IMR-90 (cell line): Measurements from ENCODE around the gene GJC2. TPM values are rescaled to one million over a fixed set of nuclear protein-coding genes. Genes with fewer than 3 reads are reported as not detected.

Source experiments
- ATAC-seq: fragments of 200-7000 bp; cut with Tn5 transposase; 2 replicates; pipeline ENCODE4 v1.9.1; 2020; ENCODE audit warnings: low read depth, mild to moderate bottlenecking, moderate library complexity
- BruUV-seq: library from RNA; stranded (reverse); fragments of 400-500 nt; replicated peaks from 2 replicates; lab custom pipeline; 2021; lab: Mats Ljungman, UMichigan
- CTCF ChIA-PET: fragments of 300-600 bp; formaldehyde crosslinking; extraction: SDS; loops from one replicate; lab custom pipeline; 2021; ENCODE audit warnings: antibody characterized with exemption; lab: Yijun Ruan, JAX
- POLR2A ChIA-PET: fragments of 300-600 bp; sonication (Branson Sonifier 250); formaldehyde crosslinking; loops from one replicate; lab custom pipeline; 2022; ENCODE audit warnings: antibody characterized with exemption; ENCODE audit not compliant: unreplicated experiment; lab: Charles Lee
- DNase-seq: peaks from one replicate; pipeline ENCODE4 v3.0.0; 2013
- H2AFZ ChIP-seq: replicated peaks from 2 replicates; pipeline ENCODE3; 2013; ENCODE audit warnings: low read length, mild to moderate bottlenecking; ENCODE audit not compliant: poor library complexity
- H2AK5ac ChIP-seq: 2 replicates; pipeline ENCODE4 v1.6.1; 2013; ENCODE audit warnings: low read depth, low read length, inconsistent platforms
- H2AK9ac ChIP-seq: replicated peaks from 2 replicates; pipeline ENCODE3; 2013; ENCODE audit warnings: mild to moderate bottlenecking, low read depth, low read length, moderate library complexity; ENCODE audit not compliant: poor library complexity
- H2BK120ac ChIP-seq: 2 replicates; pipeline ENCODE4 v1.6.1; 2013; ENCODE audit warnings: low read depth, low read length, inconsistent platforms
- H2BK15ac ChIP-seq: 3 replicates; pipeline ENCODE4 v1.6.1; 2013; ENCODE audit warnings: low read depth, low read length, inconsistent platforms
- H2BK20ac ChIP-seq: 2 replicates; pipeline ENCODE4 v1.6.1; 2013; ENCODE audit warnings: low read depth, mild to moderate bottlenecking, inconsistent platforms, low read length, moderate library complexity
- H2BK5ac ChIP-seq: 2 replicates; pipeline ENCODE4 v1.6.1; 2013; ENCODE audit warnings: mild to moderate bottlenecking, low read depth, low read length, inconsistent platforms; ENCODE audit not compliant: poor library complexity, severe bottlenecking
- H3K14ac ChIP-seq: replicated peaks from 2 replicates; pipeline ENCODE4 v1.6.1; 2013; ENCODE audit warnings: low read depth, low read length, inconsistent platforms
- H3K18ac ChIP-seq: 2 replicates; pipeline ENCODE4 v1.6.1; 2013; ENCODE audit warnings: low read depth, low read length, control low read depth
- H3K23ac ChIP-seq: 2 replicates; pipeline ENCODE4 v1.6.1; 2013; ENCODE audit warnings: low read depth, low read length, inconsistent platforms
- H3K27ac ChIP-seq: 2 replicates; pipeline ENCODE4 v1.5.1; 2013; ENCODE audit warnings: mild to moderate bottlenecking, control low read depth, low read length; ENCODE audit not compliant: insufficient read depth
- H3K27me3 ChIP-seq: 2 replicates; pipeline ENCODE4 v1.6.1; 2013; ENCODE audit warnings: low read length; ENCODE audit not compliant: control insufficient read depth, insufficient read depth
- H3K36me3 ChIP-seq: 2 replicates; pipeline ENCODE4 v1.6.1; 2013; ENCODE audit warnings: low read length, mixed read lengths; ENCODE audit not compliant: control insufficient read depth, insufficient read depth
- H3K4ac ChIP-seq: 2 replicates; pipeline ENCODE4 v1.6.1; 2013; ENCODE audit warnings: low read depth, low read length, inconsistent platforms
- H3K4me1 ChIP-seq: 2 replicates; pipeline ENCODE4 v1.6.1; 2013; ENCODE audit warnings: low read length, mixed read lengths; ENCODE audit not compliant: control insufficient read depth, insufficient read depth
- H3K4me2 ChIP-seq: 2 replicates; pipeline ENCODE4 v1.6.1; 2013; ENCODE audit warnings: low read depth, mild to moderate bottlenecking, control low read depth, low read length, moderate library complexity
- H3K4me3 ChIP-seq: 2 replicates; pipeline ENCODE4 v1.5.1; 2013; ENCODE audit warnings: low read depth, mild to moderate bottlenecking, control low read depth, low read length, moderate library complexity; ENCODE audit not compliant: insufficient read depth
- H3K56ac ChIP-seq: 2 replicates; pipeline ENCODE4 v1.6.1; 2013; ENCODE audit warnings: low read length, inconsistent platforms; ENCODE audit not compliant: insufficient read depth; ENCODE audit errors: extremely low read depth
- H3K79me1 ChIP-seq, 2 experiments: 2 replicates each; pipeline ENCODE4 v1.6.1; 2013; ENCODE audit warnings: low read length in 2 of 2, inconsistent platforms in 1 of 2, low read depth in 1 of 2
- H3K9ac ChIP-seq: 2 replicates; pipeline ENCODE4 v1.6.1; 2013; ENCODE audit warnings: low read depth, low read length, control low read depth
- H3K9me1 ChIP-seq: 2 replicates; pipeline ENCODE4 v1.6.1; 2013; ENCODE audit warnings: low read length, inconsistent platforms; ENCODE audit not compliant: insufficient read depth
- H3K9me3 ChIP-seq: 2 replicates; pipeline ENCODE4 v1.6.1; 2013; ENCODE audit warnings: low read length; ENCODE audit not compliant: control insufficient read depth, insufficient read depth
- H4K20me1 ChIP-seq: 2 replicates; pipeline ENCODE4 v1.6.1; 2013; ENCODE audit warnings: low read length, inconsistent platforms; ENCODE audit not compliant: insufficient read depth
- H4K5ac ChIP-seq: 2 replicates; pipeline ENCODE4 v1.6.1; 2013; ENCODE audit warnings: mild to moderate bottlenecking, low read depth, low read length, control low read depth
- H4K8ac ChIP-seq, 2 experiments: 2 replicates each; pipeline ENCODE4 v1.6.1; 2013; ENCODE audit warnings: low read depth in 2 of 2, low read length in 2 of 2, control low read depth in 1 of 2, inconsistent platforms in 1 of 2
- H4K91ac ChIP-seq: 2 replicates; pipeline ENCODE4 v1.6.1; 2013; ENCODE audit warnings: low read depth, low read length, inconsistent platforms; ENCODE audit not compliant: insufficient read depth
- FOS ChIP-seq: fragments of 150-350 bp; IDR thresholded peaks from 2 replicates; pipeline ENCODE4 v1.6.1; 2016; ENCODE audit warnings: low read depth, low read length
- MAZ ChIP-seq: IDR thresholded peaks from 2 replicates; pipeline ENCODE4 v1.6.1; 2012; ENCODE audit warnings: low read depth, mild to moderate bottlenecking, low read length, improper control_type of control experiment, moderate library complexity, borderline replicate concordance
- NFE2L2 ChIP-seq: fragments of 150-350 bp; IDR thresholded peaks from 2 replicates; pipeline ENCODE4 v1.6.1; 2016; ENCODE audit warnings: low read depth, mild to moderate bottlenecking, low read length
- POLR2A ChIP-seq: IDR thresholded peaks from 2 replicates; pipeline ENCODE4 v1.6.1; 2012; ENCODE audit warnings: mild to moderate bottlenecking, low read depth, low read length
- RFX5 ChIP-seq: IDR thresholded peaks from 2 replicates; pipeline ENCODE4 v1.8.0; 2012; ENCODE audit warnings: low read depth, mild to moderate bottlenecking, low read length, moderate library complexity
- WGBS, 2 experiments: methylation state at CpG; one replicate each; pipeline versions ENCODE4 v1.1.5 to v1.1.7; 2013; ENCODE audit warnings: missing lambda C conversion rate in 2 of 2; ENCODE audit not compliant: insufficient read length in 1 of 2; ENCODE audit errors: extremely low coverage in 2 of 2; 5-methylcytosine and 5-hydroxymethylcytosine counted together
- dilution Hi-C: fragments of 300-500 bp; cut with HindIII; formaldehyde crosslinking; loops from one replicate; pipeline ENCODE4 v1.14.3; 2018; ENCODE audit warnings: low sequenced_read_pairs; ENCODE audit not compliant: unreplicated experiment
- in situ Hi-C: fragments of 300-500 bp; cut with MboI; formaldehyde crosslinking; loops from 3 replicates; pipeline ENCODE4 v1.14.3; 2019; ENCODE audit warnings: low sequenced_read_pairs, inconsistent platforms, mixed read lengths
- intact Hi-C: fragments of 100-400 bp; cut with micrococcal nuclease; formaldehyde crosslinking; loops from 2 replicates; pipeline ENCODE4 v1.10.0; 2022
- polyA plus RNA-seq, 3 experiments: library from polyadenylated mRNA; depleted of rRNA; stranded (reverse); fragments of >200 nt; gene quantifications; 2 replicates each; pipeline ENCODE4 v1.2.3, GENCODE V29; 2012; ENCODE audit warnings: low replicate concordance in 1 of 3
- total RNA-seq: library from RNA; depleted of rRNA; stranded (reverse); fragments of >200 nt; gene quantifications from 2 replicates; pipeline ENCODE4 v1.2.3, GENCODE V29; 2012
- TF ChIP-seq, protein P1 (sequence below): fragments of 150-350 bp; IDR thresholded peaks from 2 replicates; pipeline ENCODE4 v1.6.1; 2017; ENCODE audit warnings: mild to moderate bottlenecking, antibody characterized with exemption, low read length, low read depth
- TF ChIP-seq, protein P2 (sequence below): conservative IDR thresholded peaks from 2 replicates; pipeline ENCODE4 v1.5.1; 2012; ENCODE audit warnings: mild to moderate bottlenecking, low read depth, low read length, improper control_type of control experiment
- TF ChIP-seq, protein P3 (sequence below): fragments of 150-350 bp; IDR thresholded peaks from 2 replicates; pipeline ENCODE4 v1.6.1; 2016; ENCODE audit warnings: low read depth, mild to moderate bottlenecking, low read length, moderate library complexity, borderline replicate concordance

Gene GJC2
- total and polyA plus RNA-seq, 2 of the 4 experiments (the other 2 are of a cell fraction): 1.1 to 1.7 TPM

DNA sequence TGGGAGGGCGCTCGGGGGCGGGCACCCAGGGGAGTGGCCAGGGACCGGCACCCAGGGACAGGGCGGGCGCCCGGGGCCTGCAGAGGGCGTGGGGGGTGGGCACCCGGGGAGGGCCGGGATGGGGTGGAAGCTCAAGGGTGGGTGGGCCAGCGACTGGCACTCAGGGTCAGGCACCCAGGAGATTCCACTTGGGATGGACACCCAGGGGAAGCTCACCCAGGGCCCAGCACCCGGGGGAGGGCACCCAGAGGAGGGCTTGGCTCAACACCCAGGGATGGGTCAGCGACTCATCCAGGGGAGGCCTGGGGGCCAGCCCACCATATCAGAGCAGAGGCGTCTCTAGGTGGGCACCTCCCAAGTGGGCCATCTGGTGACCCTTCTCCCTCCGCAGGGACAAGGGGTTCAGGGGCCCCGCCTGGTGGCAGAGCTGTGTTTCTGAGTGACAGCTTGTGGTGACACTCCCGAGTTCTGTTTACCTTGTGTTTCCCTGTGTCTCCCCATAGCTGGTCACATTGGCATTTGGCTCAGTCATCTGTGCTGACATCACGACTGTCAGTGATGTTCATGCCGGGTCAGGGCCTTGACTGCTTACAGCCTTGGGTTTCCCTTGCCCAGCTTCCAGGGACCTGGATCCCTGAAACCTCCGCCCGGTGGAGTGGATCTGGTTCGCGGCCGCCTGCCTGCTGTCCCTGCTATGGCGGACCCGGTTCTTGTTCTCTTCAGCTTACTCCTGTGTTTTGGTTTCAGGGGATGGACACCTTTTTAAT is 16.6 kb downstream of the GJC2 start:
- peak overlapping the region; percentile 88; the same call in 1 of the 2 replicates for H2AK5ac ChIP-seq
- ChIA-PET CTCF (interaction anchor here (0.7 to 0.9 kb wide), 2 partner anchors 12 to 34 kb away, joined by 3 read pairs; no protein-coding TSS in a partner anchor), POLR2A (no interaction called here)
- peak overlapping the region; percentile 7 to 78; a peak in 3 of 4 replicates for H4K8ac ChIP-seq
- H3K79me1 ChIP-seq: peaks cover 10 to 35% of the 10 kb centered on the region in 2 experiments
- peak overlapping the region; percentile 16; the same call in 1 of the 2 replicates for H3K18ac ChIP-seq
- H2BK120ac ChIP-seq: peak overlapping the region; percentile 17; the same call in 1 of the 2 replicates
- no peaks in the 10 kb centered on the region for H3K9me3 ChIP-seq
- H4K91ac ChIP-seq: peak overlapping the region; percentile 30
- peaks cover 12% of the 10 kb centered on the region for H3K4me1 ChIP-seq
- no TSS peak for BruUV-seq
- H3K27ac ChIP-seq: peak overlapping the region; percentile 84
- no peaks in the 10 kb centered on the region for H4K20me1 ChIP-seq
- peak overlapping the region; percentile 87 for H3K4me2 ChIP-seq
- no peaks in the 10 kb centered on the region for H3K27me3 ChIP-seq
- H3K4ac ChIP-seq: peak overlapping the region; percentile 78
- no peak overlapping the region for H2BK20ac ChIP-seq
- no peak overlapping the region for H3K56ac ChIP-seq
- H3K9ac ChIP-seq: peak overlapping the region; percentile 87
- H3K4me3 ChIP-seq: peak overlapping the region; percentile 54
- intact Hi-C loops (no loop called here), in situ Hi-C loops (no loop called here), dilution Hi-C loops (no loop called here)
- 0 out of 2 replicates have a peak, but pooled peaks cover 2% of the 10 kb centered on the region for H3K36me3 ChIP-seq
- peaks cover 14% of the 10 kb centered on the region; the same call in 1 of the 2 replicates for H3K9me1 ChIP-seq
- 6% methylated on average over 2 of the region's 26 CpGs; no CpG with 5 or more reads in 1 of the 2 experiments for WGBS, 2 experiments
- H4K5ac ChIP-seq: peak overlapping the region; percentile 84
- ATAC-seq (peak; percentile 5), DNase-seq (peak; percentile 74)
- TF ChIP-seq, protein P1, sequence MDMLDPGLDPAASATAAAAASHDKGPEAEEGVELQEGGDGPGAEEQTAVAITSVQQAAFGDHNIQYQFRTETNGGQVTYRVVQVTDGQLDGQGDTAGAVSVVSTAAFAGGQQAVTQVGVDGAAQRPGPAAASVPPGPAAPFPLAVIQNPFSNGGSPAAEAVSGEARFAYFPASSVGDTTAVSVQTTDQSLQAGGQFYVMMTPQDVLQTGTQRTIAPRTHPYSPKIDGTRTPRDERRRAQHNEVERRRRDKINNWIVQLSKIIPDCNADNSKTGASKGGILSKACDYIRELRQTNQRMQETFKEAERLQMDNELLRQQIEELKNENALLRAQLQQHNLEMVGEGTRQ: peak; percentile 68
- TF ChIP-seq MAZ (no peak), RFX5 (no peak), NFE2L2 (peak; percentile 21; the same call in 1 of the 2 replicates), FOS (peak; percentile 32; the same call in 1 of the 2 replicates), POLR2A (peak; percentile 36; the same call in 1 of the 2 replicates)
- TF ChIP-seq, protein P2, sequence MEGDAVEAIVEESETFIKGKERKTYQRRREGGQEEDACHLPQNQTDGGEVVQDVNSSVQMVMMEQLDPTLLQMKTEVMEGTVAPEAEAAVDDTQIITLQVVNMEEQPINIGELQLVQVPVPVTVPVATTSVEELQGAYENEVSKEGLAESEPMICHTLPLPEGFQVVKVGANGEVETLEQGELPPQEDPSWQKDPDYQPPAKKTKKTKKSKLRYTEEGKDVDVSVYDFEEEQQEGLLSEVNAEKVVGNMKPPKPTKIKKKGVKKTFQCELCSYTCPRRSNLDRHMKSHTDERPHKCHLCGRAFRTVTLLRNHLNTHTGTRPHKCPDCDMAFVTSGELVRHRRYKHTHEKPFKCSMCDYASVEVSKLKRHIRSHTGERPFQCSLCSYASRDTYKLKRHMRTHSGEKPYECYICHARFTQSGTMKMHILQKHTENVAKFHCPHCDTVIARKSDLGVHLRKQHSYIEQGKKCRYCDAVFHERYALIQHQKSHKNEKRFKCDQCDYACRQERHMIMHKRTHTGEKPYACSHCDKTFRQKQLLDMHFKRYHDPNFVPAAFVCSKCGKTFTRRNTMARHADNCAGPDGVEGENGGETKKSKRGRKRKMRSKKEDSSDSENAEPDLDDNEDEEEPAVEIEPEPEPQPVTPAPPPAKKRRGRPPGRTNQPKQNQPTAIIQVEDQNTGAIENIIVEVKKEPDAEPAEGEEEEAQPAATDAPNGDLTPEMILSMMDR: peak; percentile 22; the same call in 1 of the 2 replicates
- TF ChIP-seq, protein P3, sequence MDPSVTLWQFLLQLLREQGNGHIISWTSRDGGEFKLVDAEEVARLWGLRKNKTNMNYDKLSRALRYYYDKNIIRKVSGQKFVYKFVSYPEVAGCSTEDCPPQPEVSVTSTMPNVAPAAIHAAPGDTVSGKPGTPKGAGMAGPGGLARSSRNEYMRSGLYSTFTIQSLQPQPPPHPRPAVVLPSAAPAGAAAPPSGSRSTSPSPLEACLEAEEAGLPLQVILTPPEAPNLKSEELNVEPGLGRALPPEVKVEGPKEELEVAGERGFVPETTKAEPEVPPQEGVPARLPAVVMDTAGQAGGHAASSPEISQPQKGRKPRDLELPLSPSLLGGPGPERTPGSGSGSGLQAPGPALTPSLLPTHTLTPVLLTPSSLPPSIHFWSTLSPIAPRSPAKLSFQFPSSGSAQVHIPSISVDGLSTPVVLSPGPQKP: no peak
- peak overlapping the region; percentile 53 for H3K14ac ChIP-seq
- peak overlapping the region; percentile 99 for H2AK9ac ChIP-seq
- H2BK15ac ChIP-seq: peak overlapping the region; percentile 0; the same call in 1 of the 3 replicates
- H2AFZ ChIP-seq: peak overlapping the region; percentile 98
- H3K23ac ChIP-seq: peak overlapping the region; percentile 25
- H2BK5ac ChIP-seq: peak overlapping the region; percentile 62
